Measurements from ENCODE around the gene CPSF4L.
"Not testable (repeated sequence)": the region's sequence is repeated elsewhere in the genome, so short reads cannot be mapped to it uniquely, and the experiment has no call there.

Gene CPSF4L

DNA sequence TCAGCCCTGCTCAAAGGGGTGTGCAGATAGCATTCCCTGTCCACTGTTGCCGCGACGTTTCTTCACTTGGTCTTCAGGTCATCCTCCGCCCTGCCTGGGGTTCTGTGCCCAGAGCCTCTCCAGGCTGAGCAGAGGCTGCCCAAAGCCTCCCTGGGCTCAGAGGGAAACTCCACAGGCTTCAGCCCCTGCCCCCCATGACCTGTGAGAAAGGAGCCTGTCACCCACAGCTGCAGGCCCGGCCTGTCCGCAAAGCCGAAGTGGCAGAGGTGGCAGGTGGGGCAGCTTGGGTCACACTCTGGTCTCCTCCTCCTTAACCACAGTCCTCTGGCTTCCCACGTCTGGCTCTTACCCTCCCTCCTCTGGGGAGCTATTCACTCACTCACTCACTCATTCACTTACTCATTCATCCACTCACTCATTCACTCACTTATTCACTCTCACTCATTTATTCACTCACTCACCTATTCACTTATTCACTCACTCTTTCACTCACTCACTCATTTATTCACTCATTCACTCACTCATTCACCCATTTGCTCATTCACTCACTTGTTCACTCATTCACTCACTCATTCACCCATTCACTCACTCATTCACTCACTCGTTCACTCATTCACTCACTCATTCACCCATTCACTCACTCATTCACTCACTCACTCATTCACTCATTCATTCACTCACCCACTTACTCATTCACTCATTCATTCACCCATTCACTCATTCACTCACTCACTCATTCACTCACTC is 7.1 kb upstream of the CPSF4L start:
- no peak for DNase-seq (ENCODE audit: low spot score)

DNA sequence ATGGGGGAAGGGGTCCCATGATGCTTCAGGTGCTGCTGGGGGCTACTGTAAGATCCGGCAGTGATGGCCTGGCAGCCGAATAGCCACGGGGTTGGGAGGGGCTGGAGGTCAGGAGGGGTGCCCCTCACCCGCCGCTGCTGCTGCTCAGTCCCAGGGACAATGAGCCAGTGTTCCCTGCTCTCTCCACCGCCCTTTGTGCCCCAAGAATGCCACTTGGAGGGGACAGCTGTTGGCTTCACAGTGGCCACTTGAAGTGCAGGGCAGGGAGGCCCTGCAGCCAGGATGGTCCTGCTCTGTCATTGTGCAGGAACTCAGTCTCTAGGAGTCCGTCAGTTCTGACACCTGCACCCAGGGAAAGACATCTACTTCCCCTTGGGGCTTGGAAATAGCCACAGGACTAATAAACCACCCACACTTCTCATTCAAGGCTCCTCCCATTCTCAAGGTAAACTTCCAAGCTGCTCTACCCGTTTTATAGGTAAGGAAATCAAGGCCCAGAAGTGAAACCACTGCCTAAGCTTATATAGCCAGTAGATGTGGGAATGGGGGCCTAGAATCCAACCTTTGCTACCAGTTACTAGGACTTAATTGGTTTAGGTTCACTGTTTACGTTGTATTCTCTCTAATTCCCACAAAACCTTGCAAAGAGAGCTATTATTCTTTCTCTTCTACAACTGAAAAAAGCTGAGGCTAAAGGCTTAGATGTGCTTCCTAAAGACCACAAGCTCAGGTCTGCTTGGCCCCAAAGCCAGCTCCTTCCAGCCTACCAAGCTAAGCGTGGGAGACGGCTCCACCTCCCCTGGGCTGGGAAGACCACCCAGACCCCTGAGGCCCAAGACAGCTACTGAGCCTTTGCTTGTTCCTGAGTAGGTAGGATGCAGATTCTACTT is 6.2 kb upstream of the CPSF4L start:
- no peak for DNase-seq (ENCODE audit: low spot score)

- DNase-seq (ENCODE audit: low spot score), result no peak
These were observed 5.1 kb upstream of the CPSF4L start for GRCh38 chr17:73266796-73267195.

DNA sequence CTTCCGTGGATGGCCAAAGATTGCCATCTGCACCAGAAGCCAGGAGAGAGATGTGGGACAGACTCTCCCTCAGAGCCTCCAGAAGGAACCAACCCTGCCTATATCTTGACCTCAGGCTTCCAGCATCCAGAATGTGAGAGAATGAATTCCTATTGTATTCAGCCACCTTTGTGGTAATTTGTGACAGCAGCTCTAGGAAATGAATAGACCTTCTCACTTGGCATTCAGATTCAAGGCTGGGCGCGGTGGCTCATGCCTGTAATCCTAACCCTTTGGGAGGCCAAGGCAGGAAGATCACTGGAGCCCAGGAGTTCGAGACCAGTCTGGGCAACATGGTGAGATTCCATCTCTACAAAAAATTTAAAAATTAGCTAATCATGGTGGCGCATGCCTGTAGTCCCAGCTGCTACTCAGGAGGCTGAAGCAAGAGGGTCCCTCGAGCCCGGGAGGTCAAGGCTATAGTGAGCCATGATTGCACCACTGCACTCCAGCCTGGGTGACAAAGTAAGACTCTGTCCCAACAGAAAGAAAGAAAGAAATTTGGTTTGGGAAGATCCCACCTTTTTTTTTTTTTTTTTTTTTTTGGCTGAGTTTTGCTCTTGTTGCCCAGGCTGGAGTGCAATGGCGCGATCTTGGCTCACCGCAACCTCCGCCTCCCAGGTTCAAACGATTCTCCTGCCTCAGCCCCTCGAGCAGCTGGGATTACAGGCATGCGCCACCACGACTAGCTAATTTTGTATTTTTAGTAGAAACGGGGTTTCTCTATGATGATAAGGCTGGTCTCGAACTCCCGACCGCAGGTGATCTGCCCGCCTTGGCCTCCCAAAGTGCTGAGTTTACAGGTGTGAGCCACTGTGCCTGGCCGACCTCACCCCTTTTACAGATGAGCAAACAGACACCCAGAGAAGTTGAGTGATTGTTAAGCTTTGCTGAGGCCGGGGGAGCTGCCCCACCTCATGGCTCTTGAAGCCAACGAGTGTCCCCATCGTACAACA is 4.3 kb upstream of the CPSF4L start:
- no peak for DNase-seq (ENCODE audit: low spot score)

DNA sequence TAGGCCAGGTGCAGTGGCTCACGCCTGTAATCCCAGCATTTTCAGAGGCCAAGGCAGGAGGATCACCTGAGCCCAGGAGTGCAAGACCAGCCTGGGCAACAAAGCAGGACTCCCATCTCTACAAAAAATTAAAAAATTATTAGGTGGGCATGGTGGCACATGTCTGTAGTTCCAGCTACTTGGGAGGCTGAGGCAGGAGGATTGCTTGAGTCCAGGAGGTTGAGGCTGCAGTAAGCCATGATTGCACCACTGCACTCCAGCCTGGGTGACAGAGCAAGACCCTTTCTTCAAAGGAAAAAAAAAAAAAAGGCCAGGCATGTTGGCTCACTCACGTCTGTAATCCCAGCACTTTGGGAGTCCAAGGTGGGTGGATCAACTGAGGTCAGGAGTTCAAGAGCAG is 2.8 kb upstream of the CPSF4L start:
- not testable (repeated sequence) for DNase-seq (ENCODE audit: low spot score)

DNA sequence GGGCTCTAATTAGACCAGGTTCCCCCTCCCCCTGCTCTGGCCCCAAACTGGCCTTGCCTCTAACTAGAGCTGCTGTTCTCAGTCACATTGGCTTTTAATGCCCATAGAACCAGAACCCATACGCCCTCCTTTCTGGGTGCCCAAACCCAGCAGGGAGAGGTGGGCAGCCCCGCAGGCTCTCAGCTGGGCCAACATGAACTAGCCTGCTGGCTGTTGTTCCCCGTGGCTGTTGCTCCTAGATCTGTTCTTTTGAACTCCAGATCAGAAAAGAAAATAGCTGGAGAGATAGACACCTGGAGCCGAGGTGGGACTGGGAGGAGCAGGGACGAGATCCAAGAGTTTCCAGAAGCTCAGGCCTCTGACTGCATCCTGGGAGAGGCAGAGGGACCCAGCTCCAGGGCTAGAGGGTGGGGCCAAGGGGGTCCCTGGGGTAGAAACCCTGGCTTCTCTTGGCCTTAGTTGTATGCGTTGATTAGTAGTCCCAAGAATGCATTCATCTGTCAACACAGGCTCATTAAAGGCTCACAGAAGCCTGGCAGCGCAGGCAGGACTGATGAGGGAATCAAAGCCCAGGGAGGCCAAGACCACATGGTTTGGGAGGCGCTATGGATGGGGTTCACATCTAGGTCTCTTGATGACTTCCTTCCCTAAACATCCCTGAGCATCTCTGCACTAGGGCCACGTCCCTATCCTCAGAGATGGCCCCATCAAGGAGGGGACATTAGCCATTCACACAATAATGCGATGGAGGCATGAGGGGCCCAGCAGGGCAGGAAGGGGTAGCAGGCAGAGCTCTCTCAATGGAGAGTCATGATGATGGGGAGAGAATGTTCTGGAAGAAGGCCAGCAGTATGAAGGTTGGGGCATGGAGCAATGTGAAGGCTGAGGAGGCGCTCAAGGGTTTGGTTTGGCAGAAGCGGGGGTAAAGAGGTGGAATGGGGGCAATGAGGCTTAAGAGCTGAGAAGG is 1.3 kb upstream of the CPSF4L start:
- no peak for DNase-seq (ENCODE audit: low spot score)

- DNase-seq (ENCODE audit: low spot score), result no peak
These were observed 434 bp upstream of the CPSF4L start for GRCh38 chr17:73261952-73262675.

DNA sequence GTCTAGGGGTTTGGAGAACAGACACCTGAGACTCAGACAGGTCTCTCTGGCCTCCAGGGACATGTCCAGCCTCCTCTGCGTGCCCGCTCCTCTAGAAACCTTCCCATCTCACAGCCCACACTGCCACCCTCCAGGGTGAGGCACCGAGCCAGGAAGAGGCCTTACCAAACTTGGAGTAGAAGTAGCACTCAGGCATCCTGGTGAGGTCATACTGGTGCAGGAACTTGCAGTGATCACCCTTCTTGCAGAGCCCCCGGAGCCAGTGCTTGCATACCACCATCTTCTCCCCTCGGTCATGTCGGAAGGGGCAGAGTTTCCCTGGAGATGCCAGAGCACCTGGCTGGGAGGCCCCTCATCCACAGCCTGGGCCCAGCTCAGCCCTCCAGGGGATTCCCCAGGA is 4.2 kb downstream of the CPSF4L start:
- no peak for DNase-seq (ENCODE audit: low spot score)

DNA sequence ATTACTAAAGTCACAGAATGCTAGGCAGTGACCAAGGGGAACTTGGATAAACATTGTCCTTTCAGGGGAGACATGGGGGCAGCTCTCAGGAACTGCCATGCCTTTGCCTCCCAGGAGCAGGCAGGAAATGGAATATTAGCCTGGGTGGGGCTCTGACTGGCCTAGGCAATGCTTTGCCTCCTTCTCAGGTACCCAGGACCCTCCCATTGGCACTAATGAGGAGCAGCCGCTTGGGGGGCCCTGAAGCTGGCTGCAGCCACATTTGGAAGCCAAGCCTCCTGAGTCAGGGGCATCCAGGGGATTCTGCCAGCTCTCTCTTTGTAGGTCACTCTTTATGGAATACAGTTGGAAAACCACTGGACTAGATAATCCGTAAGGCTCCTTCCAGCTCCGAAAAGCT is 5.5 kb downstream of the CPSF4L start:
- DNase-seq (ENCODE audit: low spot score), result no peak

- no peak for DNase-seq (ENCODE audit: low spot score)
These were observed 6.0 kb downstream of the CPSF4L start for GRCh38 chr17:73255671-73256181.

DNA sequence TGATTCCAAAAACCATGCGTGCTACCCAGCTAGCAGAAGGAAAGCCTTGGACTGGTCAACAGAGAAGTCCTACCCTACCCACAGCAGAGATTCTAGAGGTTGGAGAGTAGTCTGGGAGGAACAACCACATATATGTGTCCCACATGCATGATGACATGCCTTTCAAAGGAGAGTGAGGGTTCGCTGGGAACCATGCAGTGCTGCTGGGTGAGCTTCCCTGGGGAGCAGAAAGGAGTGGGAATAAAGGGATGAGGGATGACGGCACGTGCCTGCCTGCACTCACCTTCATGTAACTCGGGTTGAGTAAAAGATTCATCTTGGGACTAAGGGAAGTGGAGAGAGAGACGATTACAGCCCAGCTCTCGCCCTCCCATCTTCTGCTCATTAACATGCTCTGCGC is 9.8 kb downstream of the CPSF4L start:
- DNase-seq (ENCODE audit: low spot score), result no peak

GRCh38 chr17:73250851-73251640 is 10.6 kb downstream of the CPSF4L start:
- no peak for DNase-seq (ENCODE audit: low spot score)

- no peak for DNase-seq (ENCODE audit: low spot score)
These were observed 12.0 kb downstream of the CPSF4L start for GRCh38 chr17:73249700-73250099.

DNA sequence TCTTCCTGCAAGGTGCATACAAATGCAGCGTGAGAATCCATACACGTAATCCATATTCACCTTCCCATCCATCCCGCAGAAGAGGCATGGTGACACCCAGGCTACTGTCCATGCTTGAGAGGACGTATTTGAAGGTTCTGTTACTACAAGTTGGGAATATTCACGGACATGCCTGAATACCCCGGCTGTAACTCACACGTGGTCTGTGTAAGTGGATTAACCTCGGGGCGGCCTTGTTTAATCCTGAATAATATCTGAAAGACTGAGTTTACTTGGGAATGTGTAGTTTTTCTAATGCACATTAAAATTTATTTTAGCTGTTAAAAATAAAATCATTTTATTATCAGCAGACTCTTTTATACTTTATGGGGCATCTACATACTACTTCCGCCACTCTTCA is 13.1 kb downstream of the CPSF4L start:
- no peak for DNase-seq (ENCODE audit: low spot score)

GRCh38 chr17:73247726-73248125 is 14.0 kb downstream of the CPSF4L start:
- no peak for DNase-seq (ENCODE audit: low spot score)

DNA sequence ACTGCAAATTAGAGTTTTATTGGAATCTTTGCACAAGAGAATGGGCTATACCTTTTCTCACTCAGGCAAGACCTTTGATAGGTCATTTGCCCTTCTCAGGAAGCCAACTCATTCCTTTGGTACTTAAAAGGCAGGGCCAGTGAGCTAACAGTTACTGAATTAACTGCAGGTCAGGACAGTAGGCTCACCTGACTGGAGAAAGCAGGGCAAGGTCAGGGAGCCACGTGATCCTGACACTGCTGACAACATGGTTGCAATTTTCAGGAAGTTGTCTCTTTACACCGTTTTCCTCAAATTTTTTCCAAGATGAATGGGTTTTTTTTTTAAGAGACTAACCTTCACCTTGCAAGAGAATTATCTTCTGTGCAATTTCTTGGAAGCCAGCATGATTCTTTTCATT is 21.1 kb downstream of the CPSF4L start:
- no peak for DNase-seq (ENCODE audit: low spot score)

GRCh38 chr17:73237714-73238113 is 24.0 kb downstream of the CPSF4L start:
- no peak for DNase-seq (ENCODE audit: low spot score)

DNA sequence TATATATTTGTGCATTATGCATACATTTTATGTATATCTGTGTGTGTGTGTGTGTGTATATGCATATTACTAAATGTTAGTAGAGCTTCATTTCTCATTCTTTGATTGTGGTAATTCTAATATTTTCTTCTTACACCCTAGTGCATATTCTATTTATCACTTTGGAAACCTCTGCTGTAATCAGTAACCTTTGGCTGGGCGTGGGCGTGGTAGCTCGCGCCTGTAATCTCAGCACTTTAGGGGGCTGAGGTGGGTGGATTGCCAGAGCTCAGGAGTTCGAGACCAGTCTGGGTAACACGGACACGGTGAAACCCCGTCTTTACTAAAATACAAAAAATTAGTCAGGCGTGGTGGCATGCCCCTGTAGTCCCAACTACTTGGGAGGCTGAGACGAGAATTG is 26.9 kb downstream of the CPSF4L start:
- no peak for DNase-seq (ENCODE audit: low spot score)
